Measurements from ENCODE around the gene MX2.

The MX2 gene

GRCh38 chr21:41326414-41327080 is 35.3 kb upstream of the MX2 start:
- no peak overlapping the region for H3K4me3 ChIP-seq (ENCODE audit: low read depth, low read length)
- no peak for DNase-seq (ENCODE audit: low read depth)
- TF ChIP-seq CTCF (IDR thresholded peaks at IDR 0.05; ENCODE audit: low read depth, low read length, missing control alignments), result no peak

GRCh38 chr21:41327753-41328152 is 34.1 kb upstream of the MX2 start:
- TF ChIP-seq CTCF (IDR thresholded peaks at IDR 0.05; ENCODE audit: low read depth, low read length, missing control alignments), result no peak
- no peak overlapping the region for H3K4me3 ChIP-seq (ENCODE audit: low read depth, low read length)
- no peak for DNase-seq (ENCODE audit: low read depth)

GRCh38 chr21:41328660-41329607 is 32.9 kb upstream of the MX2 start:
- no peak for TF ChIP-seq CTCF (IDR thresholded peaks at IDR 0.05; ENCODE audit: low read depth, low read length, missing control alignments)
- DNase-seq (ENCODE audit: low read depth), result no peak
- H3K4me3 ChIP-seq (ENCODE audit: low read depth, low read length), result no peak overlapping the region

- DNase-seq (ENCODE audit: low read depth), result no peak
- H3K4me3 ChIP-seq (ENCODE audit: low read depth, low read length), result no peak overlapping the region
- TF ChIP-seq CTCF (IDR thresholded peaks at IDR 0.05; ENCODE audit: low read depth, low read length, missing control alignments), result no peak
These were observed 28.1 kb upstream of the MX2 start for GRCh38 chr21:41333752-41334151.

GRCh38 chr21:41337515-41337914 is 24.3 kb upstream of the MX2 start:
- no peak for DNase-seq (ENCODE audit: low read depth)
- TF ChIP-seq CTCF (IDR thresholded peaks at IDR 0.05; ENCODE audit: low read depth, low read length, missing control alignments), result no peak

GRCh38 chr21:41338455-41338854 is 23.4 kb upstream of the MX2 start:
- no peak overlapping the region for H3K4me3 ChIP-seq (ENCODE audit: low read depth, low read length)
- DNase-seq (ENCODE audit: low read depth), result no peak
- TF ChIP-seq CTCF (IDR thresholded peaks at IDR 0.05; ENCODE audit: low read depth, low read length, missing control alignments), result no peak

More at GRCh38 chr21:41337515-41337914, 24.3 kb upstream of the MX2 start:
- no peak overlapping the region for H3K4me3 ChIP-seq (ENCODE audit: low read depth, low read length)

Data from GM12864 (cell line).